Naive thymus-derived CD4-positive, alpha-beta T cell (primary cell): Measurements from ENCODE around the gene STAM. TPM values are rescaled to one million over a fixed set of nuclear protein-coding genes. Genes with fewer than 3 reads are reported as not detected.

Experiments used
- ATAC-seq: fragments of 150-1000 bp; cut with Tn5 transposase; 2 replicates; pipeline ENCODE4 v1.10.0; 2021; ENCODE audit warnings: mild to moderate bottlenecking, moderate library complexity
- CTCF ChIA-PET: fragments of 350-600 bp; sonication (Branson Sonifier 250); formaldehyde crosslinking; loops from one replicate; lab custom pipeline; 2021; ENCODE audit warnings: antibody characterized with exemption; lab: Charles Lee
- POLR2A ChIA-PET: fragments of 350-600 bp; sonication (Branson Sonifier 250); formaldehyde crosslinking; loops from one replicate; lab custom pipeline; 2021; ENCODE audit warnings: antibody characterized with exemption, inconsistent platforms; lab: Charles Lee
- DNase-seq, 9 donors: peaks; one replicate each; pipeline versions ENCODE4 v3.0.0 to v3.0.0-alpha.2; 2020 to 2022; ENCODE audit warnings: mixed read lengths in 1 of 9
- H3K27ac ChIP-seq: one replicate; pipeline ENCODE4 v1.7.0; 2013; ENCODE audit warnings: mild to moderate bottlenecking, low read depth, low read length, moderate library complexity
- H3K27me3 ChIP-seq, 2 donors: one replicate each; pipeline ENCODE4 v1.7.0; 2013; ENCODE audit warnings: low read length in 2 of 2, mild to moderate bottlenecking in 2 of 2, moderate library complexity in 2 of 2; ENCODE audit not compliant: control insufficient read depth in 2 of 2, insufficient read depth in 2 of 2
- H3K36me3 ChIP-seq, 3 experiments: 1 replicate in 2 of 3; 2 replicates in 1 of 3; pipeline ENCODE4 v1.7.0; 2013; ENCODE audit warnings: low read length in 3 of 3, mild to moderate bottlenecking in 3 of 3, moderate library complexity in 1 of 3; ENCODE audit not compliant: insufficient read depth in 3 of 3, control insufficient read depth in 2 of 3
- H3K4me1 ChIP-seq, 2 donors: one replicate each; pipeline ENCODE4 v1.7.0; 2013; ENCODE audit warnings: low read length in 2 of 2, mild to moderate bottlenecking in 2 of 2, moderate library complexity in 1 of 2; ENCODE audit not compliant: control insufficient read depth in 2 of 2, insufficient read depth in 2 of 2
- H3K4me3 ChIP-seq: 2 replicates; pipeline ENCODE4 v1.7.0; 2013; ENCODE audit warnings: mild to moderate bottlenecking, low read length
- H3K9me3 ChIP-seq, 3 experiments: 1 replicate in 2 of 3; 2 replicates in 1 of 3; pipeline ENCODE4 v1.7.0; 2013; ENCODE audit warnings: low read length in 3 of 3; ENCODE audit not compliant: control insufficient read depth in 2 of 3
- H3K27ac Mint-ChIP-seq, 9 donors: one replicate each; pipeline ENCODE4 v1.8.0; 2020 to 2022; ENCODE audit warnings: mixed read lengths in 9 of 9, mild to moderate bottlenecking in 8 of 9, moderate library complexity in 5 of 9, inconsistent platforms in 2 of 9
- H3K27me3 Mint-ChIP-seq, 5 donors: one replicate each; pipeline ENCODE4 v1.8.0; 2021 to 2022; ENCODE audit warnings: mixed read lengths in 5 of 5, mild to moderate bottlenecking in 1 of 5
- H3K36me3 Mint-ChIP-seq, 5 donors: one replicate each; pipeline ENCODE4 v1.8.0; 2020 to 2022; ENCODE audit warnings: mixed read lengths in 5 of 5, mild to moderate bottlenecking in 3 of 5, inconsistent platforms in 1 of 5
- H3K4me1 Mint-ChIP-seq, 7 donors: one replicate each; pipeline ENCODE4 v1.8.0; 2020 to 2022; ENCODE audit warnings: mixed read lengths in 7 of 7, mild to moderate bottlenecking in 3 of 7, inconsistent platforms in 1 of 7
- H3K4me3 Mint-ChIP-seq, 10 donors: one replicate each; pipeline ENCODE4 v1.8.0; 2020 to 2022; ENCODE audit warnings: mild to moderate bottlenecking in 10 of 10, mixed read lengths in 10 of 10, moderate library complexity in 6 of 10, inconsistent platforms in 2 of 10
- H3K9me3 Mint-ChIP-seq, 11 donors: one replicate each; pipeline ENCODE4 v1.8.0; 2020 to 2022; ENCODE audit warnings: mixed read lengths in 11 of 11, mild to moderate bottlenecking in 4 of 11, inconsistent platforms in 1 of 11, moderate library complexity in 1 of 11
- intact Hi-C, 2 donors: fragments of 100-400 bp; cut with micrococcal nuclease; formaldehyde crosslinking; loops; one replicate each; pipeline ENCODE4 v1.15.1; 2023
- polyA plus RNA-seq, 2 donors: library from polyadenylated mRNA; unstranded; fragments of 300-500 nt; fragmentation: Illumina TruSeq; gene quantifications; one replicate each; pipeline ENCODE4 v1.2.3, GENCODE V29; 2021
- total RNA-seq, 6 experiments: library from RNA in 5 of 6; stranded (reverse) in 5 of 6; gene quantifications; 1 replicate in 5 of 6; 2 replicates in 1 of 6; pipeline ENCODE4 v1.2.3 and lab custom pipeline; 2021 to 2026

STAM gene
- total and polyA plus RNA-seq, 7 experiments from 2014 or later: 11.9 to 25.4 (median 19.4) TPM

- CTCF ChIA-PET: no interaction called here
- H3K9me3 Mint-ChIP-seq: no peaks in the 10 kb centered on the region
- H3K36me3 Mint-ChIP-seq: no peaks in the 10 kb centered on the region
- H3K9me3 ChIP-seq: no peaks in the 10 kb centered on the region
- no peak overlapping the region for H3K4me3 ChIP-seq
- H3K4me3 Mint-ChIP-seq: no peak overlapping the region
- ATAC-seq (no peak), DNase-seq (no peak)
- H3K36me3 ChIP-seq: no peaks in the 10 kb centered on the region
- no peak overlapping the region for H3K27ac Mint-ChIP-seq
- POLR2A ChIA-PET: no interaction called here
- intact Hi-C loops: loop anchor here (5.0 kb wide), 1 partner anchor 913 kb away; no protein-coding TSS in a partner anchor
- peaks cover 4 to 15% (median 6%) of the 10 kb centered on the region in 7 donors for H3K4me1 Mint-ChIP-seq
- no peaks in the 10 kb centered on the region for H3K27me3 Mint-ChIP-seq
- H3K27me3 ChIP-seq: no peaks in the 10 kb centered on the region
- H3K27ac ChIP-seq: no peak overlapping the region
- no peaks in the 10 kb centered on the region for H3K4me1 ChIP-seq
Measured at GRCh38 chr10:17740668-17741067, 96.7 kb downstream of the STAM start.

DNA sequence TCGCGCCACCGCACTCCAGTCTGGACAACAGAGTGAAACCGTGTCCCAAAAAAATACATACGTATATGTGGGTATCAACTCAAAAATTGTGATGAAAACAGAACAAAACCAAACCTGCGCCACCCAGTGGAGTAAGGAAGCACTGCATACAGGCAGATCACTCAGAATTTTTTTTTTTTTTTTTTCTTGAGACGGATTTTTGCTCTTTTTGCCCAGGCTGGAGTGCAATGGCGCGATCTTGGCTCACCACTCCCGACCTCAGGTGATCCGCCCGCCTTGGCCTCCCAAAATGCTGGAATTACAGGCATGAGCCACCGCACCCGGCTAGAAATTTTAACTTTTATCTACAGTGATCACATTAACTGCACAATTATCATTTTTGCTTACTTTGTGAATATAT is 99.0 kb downstream of the STAM start:
- H3K4me3 ChIP-seq: no peak overlapping the region
- no peaks in the 10 kb centered on the region for H3K36me3 ChIP-seq
- Mint-ChIP-seq H3K36me3 (no peaks in the 10 kb centered on the region), H3K27ac (no peak overlapping the region), H3K4me1 (peaks cover 3 to 15% (median 5%) of the 10 kb centered on the region in 7 donors), H3K27me3 (no peaks in the 10 kb centered on the region), H3K4me3 (no peak overlapping the region), H3K9me3 (no peaks in the 10 kb centered on the region)
- H3K4me1 ChIP-seq: no peaks in the 10 kb centered on the region
- no peak overlapping the region for H3K27ac ChIP-seq
- intact Hi-C loops: loop anchor here (1.0 to 5.0 kb wide), 4 partner anchors 136 to 916 kb away; no protein-coding TSS in a partner anchor
- ATAC-seq (peak; percentile 75), DNase-seq (peak; percentile 19 to 66 (median 56))
- no peaks in the 10 kb centered on the region for H3K9me3 ChIP-seq
- ChIA-PET POLR2A (no interaction called here), CTCF (interaction anchor here (0.7 to 1.3 kb wide), 5 partner anchors 135 to 1392 kb away, joined by 3 to 8 read pairs (median 4); no protein-coding TSS in a partner anchor)
- no peaks in the 10 kb centered on the region for H3K27me3 ChIP-seq

DNA sequence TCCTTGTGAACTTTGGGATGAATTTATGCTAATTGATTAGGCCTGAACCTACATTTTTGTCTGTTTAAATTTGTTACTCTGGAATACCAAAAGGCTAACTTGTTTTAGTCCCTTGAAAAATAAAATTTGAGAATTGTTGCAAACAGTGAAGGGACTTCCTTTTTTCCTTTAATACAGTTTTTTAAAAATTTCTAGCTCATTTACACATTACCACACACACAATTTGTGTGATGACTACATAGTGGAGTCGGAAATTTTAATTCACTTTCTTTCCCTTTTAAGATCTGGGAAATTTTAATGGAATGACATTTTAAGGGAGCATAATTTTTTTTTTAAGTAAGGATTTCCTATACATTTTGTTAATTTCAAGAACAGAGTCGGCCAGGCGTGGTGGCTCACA is 99.5 kb downstream of the STAM start:
- Mint-ChIP-seq H3K27ac (no peak overlapping the region), H3K4me1 (peaks cover 3 to 15% (median 5%) of the 10 kb centered on the region in 7 donors), H3K27me3 (no peaks in the 10 kb centered on the region), H3K36me3 (no peaks in the 10 kb centered on the region), H3K4me3 (no peak overlapping the region), H3K9me3 (no peaks in the 10 kb centered on the region)
- H3K9me3 ChIP-seq: no peaks in the 10 kb centered on the region
- intact Hi-C loops: loop anchor here (1.0 to 5.0 kb wide), 4 partner anchors 136 to 916 kb away; no protein-coding TSS in a partner anchor
- H3K36me3 ChIP-seq: no peaks in the 10 kb centered on the region
- ChIA-PET POLR2A (no interaction called here), CTCF (interaction anchor here (0.7 to 1.0 kb wide), 4 partner anchors 135 to 1391 kb away, joined by 3 to 8 read pairs (median 4); no protein-coding TSS in a partner anchor)
- no peaks in the 10 kb centered on the region for H3K4me1 ChIP-seq
- H3K27ac ChIP-seq: no peak overlapping the region
- DNase-seq: no peak
- no peaks in the 10 kb centered on the region for H3K27me3 ChIP-seq
- H3K4me3 ChIP-seq: no peak overlapping the region
- ATAC-seq: no peak

DNA sequence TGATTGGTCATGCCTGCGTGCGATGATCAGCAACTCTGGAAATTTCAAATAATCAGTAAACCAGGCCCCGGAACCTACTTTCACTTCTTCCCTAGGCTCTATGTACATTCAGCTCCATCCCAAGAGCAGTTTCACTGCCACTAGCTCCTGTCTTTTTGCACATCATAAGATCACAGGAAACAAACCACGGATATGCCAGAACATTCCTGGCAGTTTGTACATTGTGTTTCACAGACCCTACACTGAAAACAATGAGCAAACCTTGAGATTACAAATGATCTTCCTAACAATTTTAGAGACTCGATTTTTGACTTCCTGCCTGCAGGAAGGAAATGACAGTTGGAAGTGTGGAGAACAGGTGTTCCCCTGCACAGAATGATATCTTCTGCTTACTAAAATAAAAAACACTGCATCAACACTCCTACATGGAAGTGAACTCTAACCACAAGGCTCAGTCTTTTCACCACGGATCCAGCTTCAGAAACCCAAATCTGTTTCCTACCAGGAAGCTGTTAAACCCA is 100.5 kb downstream of the STAM start:
- H3K36me3 ChIP-seq: no peaks in the 10 kb centered on the region
- Mint-ChIP-seq H3K4me1 (peaks cover 3 to 15% (median 5%) of the 10 kb centered on the region in 7 donors), H3K27ac (no peak overlapping the region), H3K9me3 (no peaks in the 10 kb centered on the region), H3K4me3 (peak overlapping the region in 1 of 10 donors; percentile 47), H3K27me3 (no peaks in the 10 kb centered on the region), H3K36me3 (no peaks in the 10 kb centered on the region)
- DNase-seq (no peak), ATAC-seq (no peak)
- no peaks in the 10 kb centered on the region for H3K4me1 ChIP-seq
- H3K27me3 ChIP-seq: no peaks in the 10 kb centered on the region
- no peaks in the 10 kb centered on the region for H3K9me3 ChIP-seq
- no peak overlapping the region for H3K27ac ChIP-seq
- H3K4me3 ChIP-seq: no peak overlapping the region
- CTCF ChIA-PET: interaction anchor here (0.7 to 1.2 kb wide), 3 partner anchors 134 to 138 kb away, joined by 3 to 5 read pairs (median 3); no protein-coding TSS in a partner anchor
- POLR2A ChIA-PET: no interaction called here
- intact Hi-C loops: loop anchor here (5.0 kb wide), 1 partner anchor 917 kb away; no protein-coding TSS in a partner anchor

DNA sequence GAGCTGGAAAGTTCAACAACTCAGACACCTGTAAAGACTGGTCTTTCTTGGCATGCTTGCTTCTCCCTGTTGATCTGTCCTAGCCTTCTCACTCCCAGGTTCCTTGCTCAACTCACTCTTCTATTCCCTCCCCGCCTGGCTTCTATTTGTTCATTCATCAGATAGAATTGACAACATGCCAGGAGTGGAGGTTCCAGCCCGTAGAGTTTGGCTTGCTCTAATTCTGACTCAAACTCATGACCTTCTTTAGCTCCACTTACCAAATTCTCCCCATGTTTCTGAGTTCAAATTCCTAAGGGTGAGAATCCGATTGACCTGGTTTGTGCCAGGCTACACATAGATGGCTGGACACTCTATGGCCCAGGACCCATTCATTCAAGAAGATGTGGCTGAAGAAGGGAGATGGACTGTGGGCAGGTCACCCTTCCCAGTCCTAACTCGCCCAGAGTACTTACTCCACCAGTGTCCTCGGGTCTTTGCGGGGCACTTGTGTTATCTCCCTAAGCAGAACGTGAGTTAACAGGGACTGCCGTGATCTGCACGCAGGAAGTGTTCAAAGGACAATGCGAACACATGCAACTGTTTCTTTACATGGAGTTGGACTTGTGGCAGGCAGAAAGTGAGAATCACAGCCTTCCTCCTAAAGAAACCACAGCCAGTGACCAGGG is 104.1 kb downstream of the STAM start:
- intact Hi-C loops: no loop called here
- H3K9me3 ChIP-seq: no peaks in the 10 kb centered on the region
- no peaks in the 10 kb centered on the region for H3K27me3 Mint-ChIP-seq
- ATAC-seq (no peak), DNase-seq (no peak)
- H3K36me3 ChIP-seq: no peaks in the 10 kb centered on the region
- no peak overlapping the region for H3K4me3 ChIP-seq
- H3K27ac ChIP-seq: no peak overlapping the region
- no peaks in the 10 kb centered on the region for H3K36me3 Mint-ChIP-seq
- H3K27ac Mint-ChIP-seq: no peak overlapping the region
- H3K4me1 Mint-ChIP-seq: peaks cover 0 to 10% (median 5%) of the 10 kb centered on the region in 7 donors
- ChIA-PET POLR2A (no interaction called here), CTCF (no interaction called here)
- no peaks in the 10 kb centered on the region for H3K9me3 Mint-ChIP-seq
- H3K4me1 ChIP-seq: no peaks in the 10 kb centered on the region
- no peaks in the 10 kb centered on the region for H3K27me3 ChIP-seq
- no peak overlapping the region for H3K4me3 Mint-ChIP-seq

DNA sequence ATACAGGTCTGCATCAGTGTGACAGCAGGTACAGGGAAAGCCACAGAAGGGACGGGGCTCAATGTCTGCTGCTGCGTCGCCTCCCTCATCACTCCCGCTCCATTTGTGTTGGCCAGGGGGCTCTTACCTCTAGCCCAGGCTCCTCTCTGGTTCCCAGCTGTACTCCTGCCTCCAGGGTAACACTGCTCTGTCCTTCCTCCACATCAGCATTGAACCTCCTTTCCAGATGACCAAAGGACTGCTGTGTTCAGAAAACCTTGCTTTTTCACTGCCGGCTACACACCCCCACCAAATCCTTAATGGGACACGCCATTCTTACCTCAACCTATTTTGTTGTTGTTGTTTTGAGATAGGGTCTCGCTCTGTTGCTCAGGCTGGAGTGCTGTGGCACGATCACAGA is 105.9 kb downstream of the STAM start:
- no peaks in the 10 kb centered on the region for H3K27me3 ChIP-seq
- H3K9me3 ChIP-seq: no peaks in the 10 kb centered on the region
- Mint-ChIP-seq H3K9me3 (no peaks in the 10 kb centered on the region), H3K36me3 (no peaks in the 10 kb centered on the region), H3K27ac (no peak overlapping the region), H3K4me3 (no peak overlapping the region), H3K4me1 (peaks cover 0 to 2% (median 0%) of the 10 kb centered on the region in 7 donors), H3K27me3 (no peaks in the 10 kb centered on the region)
- ATAC-seq: no peak
- H3K36me3 ChIP-seq: no peaks in the 10 kb centered on the region
- intact Hi-C loops: no loop called here
- ChIA-PET POLR2A (no interaction called here), CTCF (no interaction called here)
- H3K27ac ChIP-seq: no peak overlapping the region
- H3K4me1 ChIP-seq: no peaks in the 10 kb centered on the region
- no peak overlapping the region for H3K4me3 ChIP-seq
- DNase-seq: no peak
